ENCODE data around the gene GGT5. TPM values are rescaled to one million over a fixed set of nuclear protein-coding genes. Genes with fewer than 3 reads are reported as not detected.
"Not testable (repeated sequence)": the region's sequence is repeated elsewhere in the genome, so short reads cannot be mapped to it uniquely, and the experiment has no call there.

Gene GGT5
- total and polyA plus RNA-seq, 8 donors, result 2.3 to 18.3 (median 12.0) TPM

DNA sequence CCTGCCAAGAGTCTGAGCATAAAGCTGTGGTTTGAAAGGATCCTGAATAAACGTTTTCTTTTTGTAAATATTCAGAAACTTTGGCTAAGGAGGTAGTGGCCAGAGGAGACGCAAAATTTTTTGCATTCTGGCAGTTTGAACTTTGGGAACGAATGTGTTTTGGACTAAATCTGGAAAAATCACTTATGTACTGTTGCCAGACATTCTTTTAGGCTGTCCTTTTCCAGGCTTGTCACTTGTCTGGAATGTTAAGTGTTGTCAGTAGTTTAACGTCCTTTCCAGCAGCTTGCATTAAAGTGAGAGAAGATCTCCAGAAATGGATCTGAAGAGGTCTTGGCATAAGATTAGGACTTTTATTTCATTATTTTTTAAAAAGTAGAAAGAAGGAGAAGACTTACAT, 44.2 kb upstream of the GGT5 start:
- peaks cover 38 to 47% (median 43%) of the 10 kb centered on the region in 3 donors for H3K4me1 ChIP-seq

DNA sequence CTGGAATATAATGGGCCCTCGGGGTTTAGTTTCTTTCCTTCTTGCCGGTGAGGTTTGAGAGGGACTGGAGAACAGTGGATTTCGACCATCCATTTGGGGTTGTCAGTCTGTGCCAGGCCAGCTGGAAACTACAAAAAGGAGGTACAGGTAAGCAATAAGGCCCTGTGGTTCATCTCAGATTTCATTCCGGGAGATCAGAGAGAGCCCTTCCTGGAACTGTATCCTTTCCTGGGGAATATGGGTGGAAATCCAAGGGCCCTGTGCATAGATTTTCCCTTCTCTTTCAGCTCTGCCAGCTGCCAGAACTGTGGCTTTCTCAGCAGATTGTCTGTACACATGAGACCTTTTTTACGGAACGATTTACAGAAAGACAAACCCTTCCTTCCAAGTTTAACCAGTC, 42.9 kb upstream of the GGT5 start:
- H3K9me3 ChIP-seq; H3K36me3 ChIP-seq; intact Hi-C loops (cut with DNase I); DNase-seq; H3K4me3 ChIP-seq; FAIRE-seq; H3K27me3 ChIP-seq: not testable (repeated sequence)
- H3K27ac ChIP-seq, result peak overlapping the region in 2 of 4 donors; percentile 15 to 19
- peak; percentile 6 to 45 (median 41) for ATAC-seq
- 59 to 61% methylated on average over 4 to 6 of the region's 6 CpGs for WGBS, 2 donors
- H3K4me1 ChIP-seq, result peaks cover 38 to 47% (median 43%) of the 10 kb centered on the region in 3 donors

More for the DNA sequence above, 44.2 kb upstream of the GGT5 start:
- no peaks in the 10 kb centered on the region for H3K9me3 ChIP-seq
- no peaks in the 10 kb centered on the region for H3K27me3 ChIP-seq
- no peak for TF ChIP-seq CTCF (IDR thresholded peaks at IDR 0.05)
- H3K4me3 ChIP-seq, result no peak overlapping the region
- WGBS, 2 donors, result 11 to 14% methylated on average over 4 of the region's 4 CpGs
- DNase-seq (no peak), ATAC-seq (peak in 3 of 4 donors; percentile 32 to 38 (median 32)), FAIRE-seq (no peak)
- no peaks in the 10 kb centered on the region for H3K36me3 ChIP-seq
- intact Hi-C loops (cut with DNase I), result no loop called here
- peak overlapping the region in 2 of 4 donors; percentile 9 to 15 for H3K27ac ChIP-seq

GRCh38 chr22:24287212-24287611, 42.3 kb upstream of the GGT5 start:
- H3K4me3 ChIP-seq; intact Hi-C loops (cut with DNase I); H3K27ac ChIP-seq; DNase-seq; H3K36me3 ChIP-seq; FAIRE-seq; H3K27me3 ChIP-seq; H3K9me3 ChIP-seq: not testable (repeated sequence)
- 40 to 45% methylated on average over 5 to 8 of the region's 9 CpGs for WGBS, 2 donors
- H3K4me1 ChIP-seq, result peaks cover 38 to 47% (median 43%) of the 10 kb centered on the region in 3 donors
- peak; percentile 48 to 76 (median 72) for ATAC-seq

- Histone ChIP-seq H3K9me3 (no peaks in the 10 kb centered on the region), H3K27me3 (no peaks in the 10 kb centered on the region), H3K4me3 (no peak overlapping the region), H3K4me1 (peaks cover 21 to 29% (median 27%) of the 10 kb centered on the region in 3 donors), H3K36me3 (no peaks in the 10 kb centered on the region), H3K27ac (no peak overlapping the region)
- DNase-seq (no peak), ATAC-seq (no peak), FAIRE-seq (no peak)
- intact Hi-C loops (cut with DNase I), result no loop called here
- no peak for TF ChIP-seq CTCF (IDR thresholded peaks at IDR 0.05)
- 84 to 88% methylated on average over 4 of the region's 4 CpGs for WGBS, 2 donors
Measured at GRCh38 chr22:24285245-24285644, 40.4 kb upstream of the GGT5 start.

- FAIRE-seq, result no peak
- no peaks in the 10 kb centered on the region for H3K27me3 ChIP-seq
Measured at GRCh38 chr22:24284747-24285203, 39.9 kb upstream of the GGT5 start.

More at GRCh38 chr22:24284747-24285203, 39.9 kb upstream of the GGT5 start:
- Histone ChIP-seq H3K4me1 (peaks cover 17 to 24% (median 22%) of the 10 kb centered on the region in 3 donors), H3K27ac (no peak overlapping the region), H3K36me3 (no peaks in the 10 kb centered on the region), H3K4me3 (no peak overlapping the region), H3K9me3 (no peaks in the 10 kb centered on the region)
- ATAC-seq, result no peak
- WGBS, 2 donors, result 76 to 85% methylated on average over 2 of the region's 2 CpGs
- no peak for DNase-seq
- intact Hi-C loops (cut with DNase I), result no loop called here
- no peak for TF ChIP-seq CTCF (IDR thresholded peaks at IDR 0.05)

Measured in pancreas (tissue), 10 donors.